ENCODE measurements around the gene SEMA7A. TPM values are rescaled to one million over a fixed set of nuclear protein-coding genes. Genes with fewer than 3 reads are reported as not detected.

SEMA7A gene
- total RNA-seq, 3 donors from 2014 or later = 1.6 to 3.7 (median 3.0) TPM

- peaks cover 8% of the 10 kb centered on the region for H3K4me1 ChIP-seq (ENCODE audit: low read depth)
- TF ChIP-seq CTCF (IDR thresholded peaks at IDR 0.05) = no peak
- DNase-seq = peak in 2 of 3 donors; percentile 14 to 52
- intact Hi-C loops (cut with DNase I, micrococcal nuclease) = no loop called here
- no peaks in the 10 kb centered on the region for H3K9me3 ChIP-seq
- no peak for ATAC-seq
- H3K36me3 ChIP-seq (ENCODE audit: low read depth) = no peaks in the 10 kb centered on the region
- H3K4me3 ChIP-seq = no peak overlapping the region
Observed at GRCh38 chr15:74428970-74429780, 4.6 kb downstream of the SEMA7A start.

- intact Hi-C loops (cut with DNase I, micrococcal nuclease) = no loop called here
- peaks cover 8% of the 10 kb centered on the region for H3K4me1 ChIP-seq (ENCODE audit: low read depth)
- H3K36me3 ChIP-seq (ENCODE audit: low read depth) = no peaks in the 10 kb centered on the region
- no peak overlapping the region for H3K4me3 ChIP-seq
- no peak for DNase-seq
- H3K9me3 ChIP-seq = no peaks in the 10 kb centered on the region
- ATAC-seq = no peak
- TF ChIP-seq CTCF (IDR thresholded peaks at IDR 0.05) = no peak
Observed at GRCh38 chr15:74428442-74428787, 5.3 kb downstream of the SEMA7A start.

GRCh38 chr15:74427607-74428441 is 5.9 kb downstream of the SEMA7A start:
- no peaks in the 10 kb centered on the region for H3K9me3 ChIP-seq
- ATAC-seq (no peak), DNase-seq (no peak)
- TF ChIP-seq CTCF (IDR thresholded peaks at IDR 0.05) = no peak
- peaks cover 2% of the 10 kb centered on the region for H3K4me1 ChIP-seq (ENCODE audit: low read depth)
- intact Hi-C loops (cut with DNase I, micrococcal nuclease) = no loop called here
- H3K4me3 ChIP-seq = no peak overlapping the region
- H3K36me3 ChIP-seq (ENCODE audit: low read depth) = no peaks in the 10 kb centered on the region

GRCh38 chr15:74426404-74427281 is 7.1 kb downstream of the SEMA7A start:
- Histone ChIP-seq H3K4me1 (ENCODE audit: low read depth) (no peaks in the 10 kb centered on the region), H3K4me3 (no peak overlapping the region), H3K9me3 (no peaks in the 10 kb centered on the region), H3K36me3 (ENCODE audit: low read depth) (no peaks in the 10 kb centered on the region)
- DNase-seq (no peak), ATAC-seq (no peak)
- intact Hi-C loops (cut with DNase I, micrococcal nuclease) = no loop called here
- no peak for TF ChIP-seq CTCF (IDR thresholded peaks at IDR 0.05)

- Histone ChIP-seq H3K9me3 (no peaks in the 10 kb centered on the region), H3K4me1 (ENCODE audit: low read depth) (no peaks in the 10 kb centered on the region), H3K36me3 (ENCODE audit: low read depth) (no peaks in the 10 kb centered on the region), H3K4me3 (no peak overlapping the region)
- DNase-seq (no peak), ATAC-seq (no peak)
- intact Hi-C loops (cut with DNase I, micrococcal nuclease) = no loop called here
- no peak for TF ChIP-seq CTCF (IDR thresholded peaks at IDR 0.05)
Observed at GRCh38 chr15:74425630-74426029, 8.1 kb downstream of the SEMA7A start.
